Kidney capillary endothelial cell (primary cell): ENCODE measurements around the gene BEGAIN.

Experiments
- DNase-seq: peaks from one replicate; pipeline ENCODE4 v3.0.0-alpha.2; 2018; ENCODE audit warnings: low spot score

BEGAIN gene

DNA sequence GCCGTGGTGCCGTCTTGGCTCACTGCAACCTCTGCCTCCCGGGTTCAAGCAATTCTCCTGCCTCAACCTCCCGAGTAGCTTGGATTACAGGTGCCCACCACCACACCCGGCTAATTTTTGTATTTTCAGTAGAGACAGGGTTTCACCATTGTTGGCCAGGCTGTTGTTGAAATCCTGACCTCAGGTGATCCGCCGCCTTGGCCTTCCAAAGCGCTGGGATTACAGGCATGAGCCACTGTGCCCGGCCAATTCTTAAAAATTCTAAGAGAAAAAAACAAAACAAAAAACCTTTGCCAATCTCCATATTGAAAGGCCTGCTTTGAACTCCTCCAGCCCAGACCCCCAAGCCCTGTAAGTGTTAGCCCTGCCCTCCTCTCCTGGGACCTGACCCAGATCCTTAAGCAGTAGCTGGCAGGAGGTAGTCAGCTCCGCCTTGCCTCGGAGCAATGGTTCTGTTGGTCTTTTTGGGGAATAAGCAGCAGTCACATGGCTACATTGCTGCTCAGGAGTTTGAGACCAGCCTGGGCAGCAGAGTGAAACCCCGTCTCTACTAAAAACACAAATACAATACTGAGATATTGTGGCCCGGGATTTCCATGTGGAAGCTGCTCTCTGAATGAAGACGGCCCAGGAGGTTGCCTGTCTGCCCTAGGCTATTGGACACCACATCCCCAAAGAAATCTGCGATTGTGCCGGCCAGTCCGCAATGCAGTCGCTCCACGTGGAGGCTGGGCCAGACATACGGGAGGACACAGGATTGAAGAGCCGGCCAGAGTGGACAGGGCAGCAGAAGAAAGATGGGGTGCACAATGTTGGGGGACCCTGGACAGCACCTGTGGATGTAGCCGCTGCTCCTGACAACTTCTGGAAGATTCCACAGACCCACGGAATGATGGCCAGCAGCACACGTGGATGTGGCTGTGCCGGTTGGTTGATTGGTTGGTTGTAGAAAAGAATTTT lies 28.8 kb upstream of the BEGAIN start:
- no peak for DNase-seq

DNA sequence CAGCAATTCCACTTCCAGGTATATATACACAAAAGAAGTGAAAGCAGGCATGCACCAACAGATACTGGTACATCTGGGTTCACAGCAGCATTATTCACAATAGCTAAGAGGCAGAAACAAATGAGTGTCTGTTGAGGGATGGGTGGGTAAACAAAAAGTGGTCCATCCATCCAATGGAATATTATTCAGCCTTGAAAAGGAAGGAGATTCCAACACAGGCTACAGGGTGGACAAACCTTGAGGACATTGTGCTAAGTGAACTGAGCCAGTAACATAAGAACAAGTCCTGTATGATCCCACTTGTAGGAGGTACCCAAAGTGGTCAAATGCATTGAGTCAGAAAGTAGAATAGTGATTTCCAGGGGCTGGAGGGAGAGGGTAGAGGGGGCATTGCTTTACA lies 27.6 kb upstream of the BEGAIN start:
- no peak for DNase-seq

GRCh38 chr14:100612986-100613385 lies 25.8 kb upstream of the BEGAIN start:
- no peak for DNase-seq

DNA sequence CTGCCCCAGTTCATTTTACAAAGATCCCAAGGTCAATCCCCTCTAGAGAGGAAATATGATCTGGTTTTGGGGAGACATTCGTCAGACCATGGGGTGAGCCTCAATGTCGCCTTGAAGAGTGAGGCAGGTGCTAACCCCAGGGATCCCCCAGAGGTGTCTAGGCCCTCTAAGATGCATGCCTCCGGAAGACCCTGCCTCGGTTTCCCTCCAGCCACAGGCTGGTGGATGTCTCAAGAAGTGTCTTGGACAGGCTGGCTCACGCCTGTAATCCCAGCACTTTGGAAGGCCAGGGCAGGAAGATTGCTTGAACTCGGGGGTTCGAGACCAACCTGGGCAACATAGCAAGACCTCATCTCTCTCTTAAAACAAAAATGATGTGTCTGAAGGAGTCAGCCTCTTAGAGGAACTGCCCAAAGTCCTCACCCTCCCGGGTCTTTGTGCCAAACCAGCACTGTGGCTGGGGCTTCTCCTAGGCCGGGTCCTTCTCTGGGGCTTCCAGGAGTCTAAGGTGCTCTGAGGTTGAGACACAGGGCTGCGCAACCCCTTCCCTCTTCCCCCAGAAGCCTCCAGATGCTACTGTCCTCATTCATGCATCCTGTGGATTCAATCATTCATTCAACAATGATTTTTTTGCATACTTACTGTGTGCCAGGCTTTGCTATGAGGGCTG lies 24.7 kb upstream of the BEGAIN start:
- no peak for DNase-seq

GRCh38 chr14:100610511-100611217 lies 23.4 kb upstream of the BEGAIN start:
- no peak for DNase-seq

GRCh38 chr14:100609941-100610391 lies 22.7 kb upstream of the BEGAIN start:
- no peak for DNase-seq

- DNase-seq = no peak
These were observed 22.2 kb upstream of the BEGAIN start for GRCh38 chr14:100609331-100609870.

DNA sequence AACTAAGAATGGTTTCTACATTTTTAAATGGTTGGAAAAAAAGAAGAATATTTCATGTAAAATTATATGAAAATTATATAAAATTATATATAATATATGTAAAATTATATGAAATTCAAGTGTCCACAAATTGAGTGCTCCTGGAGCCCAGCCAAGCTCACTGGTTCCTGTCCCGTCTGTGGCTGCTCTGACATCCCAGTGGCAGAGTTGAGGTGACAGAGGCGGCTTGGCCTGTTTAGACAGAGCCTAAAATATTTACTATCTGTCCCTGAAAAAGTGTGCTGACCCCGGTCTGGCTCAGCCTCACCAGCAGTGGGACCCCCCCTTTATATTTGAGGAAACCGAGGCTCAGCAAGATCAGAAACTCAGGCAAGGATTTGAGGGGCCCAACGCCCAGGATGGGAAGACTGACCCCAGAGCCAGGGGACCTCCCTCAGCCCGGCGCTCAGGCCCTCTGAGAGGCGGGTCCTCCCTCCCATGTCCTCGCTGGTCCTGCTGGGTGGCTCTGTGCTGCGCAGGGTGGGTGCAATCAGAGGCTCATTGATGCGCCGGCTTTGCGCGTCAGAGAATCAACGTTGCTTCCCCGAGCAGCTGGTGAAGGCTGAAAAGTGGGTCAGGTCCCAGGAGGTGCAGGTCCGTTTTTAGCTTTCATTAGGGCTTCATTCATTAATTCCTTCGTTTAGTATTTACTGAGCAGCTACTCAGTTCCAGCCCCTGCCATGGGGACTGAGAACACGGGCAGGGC lies 21.5 kb upstream of the BEGAIN start:
- DNase-seq = no peak

- DNase-seq = no peak
These were observed 20.8 kb upstream of the BEGAIN start for GRCh38 chr14:100608064-100608463.

DNA sequence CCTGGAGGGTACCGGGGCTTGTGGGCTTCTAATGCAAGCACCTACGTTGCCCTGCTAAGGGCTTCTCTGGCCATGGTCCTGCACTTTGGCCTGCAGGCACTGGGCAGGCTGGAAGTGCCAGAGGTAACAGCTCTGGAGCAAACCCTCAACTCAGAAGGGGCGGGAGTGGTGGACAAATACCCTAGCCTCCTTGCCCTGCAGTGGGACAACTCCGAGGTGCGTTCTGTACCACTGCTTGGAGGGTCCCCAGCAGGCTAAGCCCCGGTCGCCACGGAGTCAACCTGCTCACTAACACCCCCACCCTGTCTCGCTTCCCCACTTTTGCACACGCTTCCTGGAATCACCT lies 20.4 kb upstream of the BEGAIN start:
- no peak for DNase-seq

GRCh38 chr14:100606687-100607610 lies 19.7 kb upstream of the BEGAIN start:
- no peak for DNase-seq

DNA sequence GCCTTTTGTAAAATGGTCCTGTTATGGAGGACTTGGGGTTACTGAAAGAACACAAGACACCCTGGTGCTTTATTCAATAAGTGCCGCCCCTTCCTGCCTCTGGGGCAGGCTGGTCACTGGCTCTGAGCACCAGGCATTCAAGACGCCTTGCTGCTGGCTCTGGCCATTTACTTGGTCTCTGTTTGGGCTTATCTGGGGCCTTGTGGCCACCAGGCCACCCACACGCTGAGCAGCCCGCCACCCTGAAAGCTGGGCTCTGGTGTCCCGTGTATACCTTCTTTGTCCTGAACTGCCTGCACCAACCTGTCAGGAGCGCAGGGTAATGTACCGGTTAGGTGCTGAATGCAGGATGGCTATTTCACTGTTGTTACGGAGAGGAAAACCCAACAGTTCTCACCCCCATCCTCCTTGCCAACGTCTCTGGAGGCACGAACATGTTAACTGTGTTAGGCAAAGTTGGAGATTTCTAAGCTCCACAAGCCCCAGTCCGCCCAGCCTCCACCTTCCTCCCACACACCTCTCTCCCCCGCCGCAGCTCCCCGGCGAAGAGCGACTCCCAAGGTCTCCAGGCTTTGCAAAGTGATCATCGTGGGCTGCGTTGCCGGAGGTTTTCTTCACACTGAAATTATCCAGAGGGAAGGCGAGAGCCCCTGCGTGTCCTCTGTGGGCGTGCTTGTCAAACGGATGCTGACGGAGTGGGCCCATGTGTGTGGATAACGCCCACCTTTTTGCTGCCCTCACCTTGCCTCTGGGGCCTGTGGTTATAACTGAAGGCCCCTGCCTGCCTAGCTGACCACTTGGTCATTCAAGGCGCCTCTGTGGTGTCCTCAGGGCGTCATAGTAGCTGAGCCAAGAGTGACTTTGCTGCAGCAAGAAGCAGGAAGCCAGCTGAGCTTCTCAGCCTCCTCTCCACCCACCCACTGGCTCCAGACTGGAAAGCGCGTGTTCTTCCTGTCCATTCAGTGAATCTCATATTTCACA lies 18.8 kb upstream of the BEGAIN start:
- DNase-seq = no peak

DNA sequence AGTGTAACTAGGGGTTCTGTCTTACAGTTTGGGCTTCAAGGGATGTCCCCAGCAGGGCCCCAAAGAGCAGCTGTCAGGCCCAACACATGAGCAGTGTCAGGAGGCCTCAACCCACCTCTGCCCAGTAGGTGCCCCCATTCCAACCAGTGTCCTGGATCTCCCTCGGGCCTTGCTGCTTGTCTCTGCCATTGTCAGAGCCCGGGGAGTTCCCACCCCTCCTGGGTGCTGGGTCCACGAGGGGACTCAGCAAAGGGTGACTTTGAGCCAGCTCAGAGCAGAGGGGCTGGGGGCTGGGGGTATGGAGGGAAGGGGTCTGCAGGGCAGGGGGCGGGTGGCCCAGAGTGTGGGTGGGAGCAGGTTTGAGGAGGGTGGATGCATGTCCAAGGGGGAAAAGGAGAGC lies 18.0 kb upstream of the BEGAIN start:
- DNase-seq = no peak

DNA sequence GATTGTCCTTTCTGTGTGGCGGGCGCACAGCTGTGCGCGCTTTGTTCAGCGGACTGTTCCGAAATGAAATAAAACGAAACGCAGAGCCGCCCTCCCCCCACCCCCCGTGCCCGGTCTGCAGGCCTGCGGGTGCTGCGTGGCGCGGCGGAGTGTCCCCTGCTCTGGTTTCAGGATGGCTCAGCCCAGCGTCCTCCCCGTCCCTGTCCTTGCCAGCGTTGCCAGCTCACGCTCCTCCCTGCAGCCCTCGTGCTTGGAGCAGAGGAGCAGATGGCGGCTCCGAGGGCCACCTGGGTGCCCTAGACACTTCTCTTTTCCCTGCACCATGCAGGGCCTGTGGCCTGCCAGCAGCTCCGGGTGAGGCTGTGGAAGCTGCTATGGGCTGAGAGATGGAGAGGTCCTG lies 17.5 kb upstream of the BEGAIN start:
- DNase-seq = no peak

DNA sequence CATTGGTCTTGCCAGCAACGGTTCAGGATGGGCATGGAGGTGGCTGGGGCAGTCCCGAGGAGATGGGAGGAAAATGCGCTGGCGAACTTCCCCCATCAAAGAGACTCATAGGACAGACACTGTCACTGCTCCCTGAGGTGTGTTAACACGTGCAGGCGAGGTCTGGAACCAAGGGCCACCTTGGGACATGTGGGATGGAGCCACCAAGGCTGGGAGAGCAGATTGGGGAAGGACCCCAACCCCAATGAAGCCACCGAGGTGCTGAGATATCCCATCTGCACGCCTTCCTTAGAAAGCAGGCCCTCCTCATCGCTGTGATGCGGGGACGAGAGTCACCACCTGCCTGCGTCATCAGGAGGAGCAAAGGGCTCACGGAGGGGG lies 16.9 kb upstream of the BEGAIN start:
- DNase-seq = no peak

DNA sequence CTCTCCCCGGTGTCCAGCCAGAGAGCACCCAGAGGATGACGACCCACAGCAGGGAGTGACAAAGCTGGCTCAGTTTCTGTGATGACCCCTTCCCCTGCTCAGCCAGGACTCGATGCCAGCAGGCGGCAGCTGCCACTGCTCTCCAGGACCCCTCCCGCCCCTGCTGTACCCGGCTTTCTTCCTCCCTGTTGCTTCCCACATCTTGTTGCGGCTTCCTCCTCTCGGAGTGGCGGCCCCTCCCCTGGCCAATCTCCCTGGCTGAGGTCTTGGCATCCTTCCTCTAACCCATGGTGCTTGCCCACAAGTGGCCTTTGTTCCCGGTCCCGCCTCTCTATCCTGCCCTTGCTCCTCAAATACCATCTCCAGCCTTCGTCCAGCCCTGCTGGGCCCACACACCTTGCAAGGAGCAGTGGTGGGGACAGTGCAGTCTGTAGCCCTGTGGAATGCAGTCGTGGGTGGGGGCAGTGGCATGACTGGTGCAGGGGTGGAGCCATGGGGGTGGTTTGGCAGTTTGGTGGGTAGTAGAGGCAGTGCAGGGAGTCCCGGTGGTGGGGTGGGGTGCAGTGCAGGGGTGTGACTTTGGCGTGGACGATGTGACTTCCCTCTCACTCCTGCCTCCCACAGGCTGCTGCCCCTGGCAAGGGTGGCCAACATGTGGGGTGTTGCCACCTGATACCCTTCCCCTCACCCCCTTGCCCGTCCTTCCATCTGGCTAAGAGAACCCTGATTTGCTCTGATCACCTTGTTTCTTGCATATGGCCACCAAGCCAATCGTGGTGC lies 16.3 kb upstream of the BEGAIN start:
- no peak for DNase-seq

- DNase-seq = no peak
These were observed 15.5 kb upstream of the BEGAIN start for GRCh38 chr14:100602621-100603230.

DNA sequence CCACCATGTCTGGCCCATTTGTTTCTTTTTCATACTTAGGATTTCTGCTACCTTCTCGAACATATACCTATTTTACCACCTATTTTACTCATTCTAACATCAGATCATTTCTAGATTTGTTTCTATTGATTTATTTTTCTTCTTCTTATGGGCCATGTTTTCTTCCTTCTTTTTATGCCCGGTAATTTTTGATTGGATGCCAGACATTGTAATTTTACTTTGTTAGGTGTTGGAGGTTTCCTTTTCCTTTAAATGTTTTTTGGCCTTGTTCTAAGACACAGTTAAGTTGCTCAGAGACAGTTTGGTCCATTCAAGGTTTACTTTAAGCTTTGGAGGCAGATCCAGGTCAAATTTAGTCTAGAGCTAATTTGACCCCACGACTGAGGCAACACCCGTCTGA lies 14.7 kb upstream of the BEGAIN start:
- DNase-seq = no peak
